ENCODE data around the gene CDK16. TPM values are rescaled to one million over a fixed set of nuclear protein-coding genes. Genes with fewer than 3 reads are reported as not detected.
A peak's percentile ranks its signal among the peaks of the same experiment; 100 is the strongest.

The CDK16 gene
- total and polyA plus RNA-seq, 2 donors (not counting 1 experiment from before 2014, with no cell fraction given), result 57.6 to 104 TPM

DNA sequence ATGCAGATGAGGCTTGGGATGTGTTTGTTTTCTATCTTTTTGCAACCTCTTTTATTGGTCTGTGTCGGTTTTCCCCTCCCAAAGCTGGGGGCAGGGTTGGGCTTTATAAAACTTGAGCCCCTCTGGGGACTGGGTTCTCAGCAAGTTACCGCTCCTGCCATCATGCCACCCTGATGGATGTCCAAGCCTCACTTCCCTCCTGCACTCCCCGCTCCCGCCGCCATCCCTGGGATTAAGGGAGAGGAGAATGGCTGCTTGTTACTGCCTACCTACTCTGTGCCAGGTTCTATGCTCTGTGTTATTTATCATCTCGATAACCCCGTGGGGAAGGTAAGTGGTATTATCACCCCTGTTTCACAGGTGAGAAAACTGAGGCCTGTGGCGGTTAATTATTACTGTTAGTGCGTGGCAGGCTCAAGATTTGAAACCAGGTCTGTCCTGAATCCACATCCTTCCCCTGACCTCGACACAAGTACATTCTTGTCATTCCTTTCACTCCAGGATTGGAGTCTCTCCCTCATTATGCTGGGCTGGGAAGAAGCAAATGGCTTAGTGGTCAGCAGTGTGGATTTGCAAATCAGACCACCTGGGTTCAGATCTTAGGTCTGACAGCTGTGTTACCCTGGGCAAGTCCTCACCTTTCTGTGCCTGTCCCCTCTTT is 20.3 kb upstream of the CDK16 start:
- Histone ChIP-seq H3K4me1 (ENCODE audit: control insufficient read depth, extremely low read depth, insufficient read depth, low read length) (peaks cover 17% of the 10 kb centered on the region), H3K4me3 (replicated peaks in 1 of 4; ENCODE audit: control extremely low read depth in 1 of 4, insufficient read depth in 1 of 4, low read depth in 3 of 4, low read length in 4 of 4) (peak overlapping the region in 1 of 4 experiments; percentile 42), H4K20me1 (ENCODE audit: control insufficient read depth, extremely low read depth, insufficient read depth, low read length) (no peaks in the 10 kb centered on the region), H2AFZ (ENCODE audit: low read length) (no peak overlapping the region), H3K36me3 (ENCODE audit: control insufficient read depth, insufficient read depth, low read length) (peaks cover 34% of the 10 kb centered on the region), H3K9me3 (ENCODE audit: control insufficient read depth, insufficient read depth, low read depth, low read length) (no peaks in the 10 kb centered on the region), H3K4me2 (ENCODE audit: extremely low read depth, insufficient read depth, low read length) (peak overlapping the region; percentile 68), H3K9ac (ENCODE audit: insufficient read depth, low read length) (no peak overlapping the region), H3K27me3 (ENCODE audit: control insufficient read depth, insufficient read depth, low read length) (no peaks in the 10 kb centered on the region), H3K79me2 (ENCODE audit: control insufficient read depth, insufficient read depth, low read length) (peaks cover 67% of the 10 kb centered on the region), H3K27ac (ENCODE audit: insufficient read depth, low read length) (no peak overlapping the region)
- DNase-seq (ENCODE audit: low read depth in 2 of 2), result peak in 1 of 2 donors; percentile 72
- no peak for TF ChIP-seq EZH2 (IDR thresholded peaks at IDR 0.05; ENCODE audit: low read length, missing control alignments)
- TF ChIP-seq, protein P1, sequence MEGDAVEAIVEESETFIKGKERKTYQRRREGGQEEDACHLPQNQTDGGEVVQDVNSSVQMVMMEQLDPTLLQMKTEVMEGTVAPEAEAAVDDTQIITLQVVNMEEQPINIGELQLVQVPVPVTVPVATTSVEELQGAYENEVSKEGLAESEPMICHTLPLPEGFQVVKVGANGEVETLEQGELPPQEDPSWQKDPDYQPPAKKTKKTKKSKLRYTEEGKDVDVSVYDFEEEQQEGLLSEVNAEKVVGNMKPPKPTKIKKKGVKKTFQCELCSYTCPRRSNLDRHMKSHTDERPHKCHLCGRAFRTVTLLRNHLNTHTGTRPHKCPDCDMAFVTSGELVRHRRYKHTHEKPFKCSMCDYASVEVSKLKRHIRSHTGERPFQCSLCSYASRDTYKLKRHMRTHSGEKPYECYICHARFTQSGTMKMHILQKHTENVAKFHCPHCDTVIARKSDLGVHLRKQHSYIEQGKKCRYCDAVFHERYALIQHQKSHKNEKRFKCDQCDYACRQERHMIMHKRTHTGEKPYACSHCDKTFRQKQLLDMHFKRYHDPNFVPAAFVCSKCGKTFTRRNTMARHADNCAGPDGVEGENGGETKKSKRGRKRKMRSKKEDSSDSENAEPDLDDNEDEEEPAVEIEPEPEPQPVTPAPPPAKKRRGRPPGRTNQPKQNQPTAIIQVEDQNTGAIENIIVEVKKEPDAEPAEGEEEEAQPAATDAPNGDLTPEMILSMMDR (conservative IDR thresholded peaks at IDR 0.05 in 1 of 2, IDR thresholded peaks at IDR 0.05 in 1 of 2; ENCODE audit: low read depth in 1 of 2, low read length in 2 of 2), result no peak

DNA sequence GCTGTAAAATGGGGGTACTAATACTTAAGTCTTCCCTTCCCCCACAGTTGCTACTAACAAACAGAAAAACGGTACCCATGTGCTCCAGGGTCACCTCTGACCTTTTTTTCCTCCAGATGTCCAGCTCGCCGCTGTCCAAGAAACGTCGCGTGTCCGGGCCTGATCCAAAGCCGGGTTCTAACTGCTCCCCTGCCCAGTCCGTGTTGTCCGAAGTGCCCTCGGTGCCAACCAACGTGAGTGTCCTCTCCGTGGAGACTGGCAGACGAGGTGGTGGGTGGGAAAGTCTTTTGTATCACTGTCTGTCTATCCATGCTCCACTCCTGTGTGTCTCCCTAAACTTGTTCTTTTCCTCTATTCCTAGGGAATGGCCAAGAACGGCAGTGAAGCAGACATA is 19.8 kb upstream of the CDK16 start:
- Histone ChIP-seq H2AFZ (ENCODE audit: low read length) (no peak overlapping the region), H3K9ac (ENCODE audit: insufficient read depth, low read length) (no peak overlapping the region), H3K27me3 (ENCODE audit: control insufficient read depth, insufficient read depth, low read length) (no peaks in the 10 kb centered on the region), H3K79me2 (ENCODE audit: control insufficient read depth, insufficient read depth, low read length) (peaks cover 67% of the 10 kb centered on the region), H3K4me3 (replicated peaks in 1 of 4; ENCODE audit: control extremely low read depth in 1 of 4, insufficient read depth in 1 of 4, low read depth in 3 of 4, low read length in 4 of 4) (peak overlapping the region in 1 of 4 experiments; percentile 25), H3K4me1 (ENCODE audit: control insufficient read depth, extremely low read depth, insufficient read depth, low read length) (peaks cover 15% of the 10 kb centered on the region), H3K4me2 (ENCODE audit: extremely low read depth, insufficient read depth, low read length) (peak overlapping the region; percentile 68), H3K9me3 (ENCODE audit: control insufficient read depth, insufficient read depth, low read depth, low read length) (no peaks in the 10 kb centered on the region), H3K27ac (ENCODE audit: insufficient read depth, low read length) (no peak overlapping the region), H4K20me1 (ENCODE audit: control insufficient read depth, extremely low read depth, insufficient read depth, low read length) (no peaks in the 10 kb centered on the region), H3K36me3 (ENCODE audit: control insufficient read depth, insufficient read depth, low read length) (peaks cover 38% of the 10 kb centered on the region)
- no peak for DNase-seq (ENCODE audit: low read depth in 2 of 2)
- no peak for TF ChIP-seq EZH2 (IDR thresholded peaks at IDR 0.05; ENCODE audit: low read length, missing control alignments)
- TF ChIP-seq, protein P1 (conservative IDR thresholded peaks at IDR 0.05 in 1 of 2, IDR thresholded peaks at IDR 0.05 in 1 of 2; ENCODE audit: low read depth in 1 of 2, low read length in 2 of 2), result no peak

DNA sequence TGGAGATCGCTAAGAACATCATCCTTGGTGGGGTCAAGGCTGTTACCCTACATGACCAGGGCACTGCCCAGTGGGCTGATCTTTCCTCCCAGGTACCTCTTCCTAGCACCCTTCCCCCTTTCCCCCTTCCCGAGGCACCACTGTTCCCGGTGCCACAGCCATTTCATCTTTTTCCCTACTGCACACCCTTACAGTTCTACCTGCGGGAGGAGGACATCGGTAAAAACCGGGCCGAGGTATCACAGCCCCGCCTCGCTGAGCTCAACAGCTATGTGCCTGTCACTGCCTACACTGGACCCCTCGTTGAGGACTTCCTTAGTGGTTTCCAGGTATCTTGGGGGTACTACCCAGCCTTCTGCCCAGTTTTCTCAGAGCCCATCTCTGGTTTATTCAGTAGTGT is 19.2 kb upstream of the CDK16 start:
- Histone ChIP-seq H3K79me2 (ENCODE audit: control insufficient read depth, insufficient read depth, low read length) (peaks cover 61% of the 10 kb centered on the region), H2AFZ (ENCODE audit: low read length) (no peak overlapping the region), H3K4me2 (ENCODE audit: extremely low read depth, insufficient read depth, low read length) (no peak overlapping the region), H3K27ac (ENCODE audit: insufficient read depth, low read length) (no peak overlapping the region), H3K27me3 (ENCODE audit: control insufficient read depth, insufficient read depth, low read length) (no peaks in the 10 kb centered on the region), H3K9me3 (ENCODE audit: control insufficient read depth, insufficient read depth, low read depth, low read length) (no peaks in the 10 kb centered on the region), H3K4me3 (replicated peaks in 1 of 4; ENCODE audit: control extremely low read depth in 1 of 4, insufficient read depth in 1 of 4, low read depth in 3 of 4, low read length in 4 of 4) (no peak overlapping the region), H3K36me3 (ENCODE audit: control insufficient read depth, insufficient read depth, low read length) (peaks cover 38% of the 10 kb centered on the region), H3K4me1 (ENCODE audit: control insufficient read depth, extremely low read depth, insufficient read depth, low read length) (peaks cover 15% of the 10 kb centered on the region), H4K20me1 (ENCODE audit: control insufficient read depth, extremely low read depth, insufficient read depth, low read length) (no peaks in the 10 kb centered on the region), H3K9ac (ENCODE audit: insufficient read depth, low read length) (no peak overlapping the region)
- DNase-seq (ENCODE audit: low read depth in 2 of 2), result no peak
- TF ChIP-seq, protein P1 (conservative IDR thresholded peaks at IDR 0.05 in 1 of 2, IDR thresholded peaks at IDR 0.05 in 1 of 2; ENCODE audit: low read depth in 1 of 2, low read length in 2 of 2), result no peak
- TF ChIP-seq EZH2 (IDR thresholded peaks at IDR 0.05; ENCODE audit: low read length, missing control alignments), result no peak
